ENCODE measurements around the gene KIF5A.
"Not testable (repeated sequence)": the region's sequence is repeated elsewhere in the genome, so short reads cannot be mapped to it uniquely, and the experiment has no call there.

Gene KIF5A

GRCh38 chr12:57617942-57618341 lies 68.1 kb downstream of the KIF5A start:
- H3K9me3 ChIP-seq (ENCODE audit: control extremely low read depth in 1 of 5, control insufficient read depth in 4 of 5, insufficient read depth in 2 of 5, low read depth in 1 of 5, low read length in 4 of 5): no peaks in the 10 kb centered on the region
- H3K27me3 ChIP-seq (replicated peaks in 2 of 5; ENCODE audit: control insufficient read depth in 4 of 5, insufficient read depth in 5 of 5, low read length in 4 of 5): peaks cover 0 to 87% (median 65%) of the 10 kb centered on the region in 5 experiments
- no peaks in the 10 kb centered on the region for H3K36me3 ChIP-seq (ENCODE audit: control insufficient read depth in 4 of 4, insufficient read depth in 4 of 4, low read length in 3 of 4)
- POLR2A ChIA-PET: no interaction called here
- no peak overlapping the region for H3K27ac ChIP-seq (ENCODE audit: insufficient read depth in 1 of 2, low read depth in 1 of 2, low read length in 2 of 2, poor library complexity in 1 of 2, severe bottlenecking in 2 of 2)
- H3K4me1 ChIP-seq (ENCODE audit: control extremely low read depth in 1 of 4, control insufficient read depth in 4 of 4, insufficient read depth in 4 of 4, low read length in 3 of 4): peaks cover 0 to 30% (median 21%) of the 10 kb centered on the region in 4 experiments
- WGBS (ENCODE audit: insufficient coverage): 77% methylated on average over 3 of the region's 11 CpGs
- CTCF ChIA-PET: interaction anchor here (6.7 kb wide), 1 partner anchor 11 kb away, joined by 34 read pairs; no protein-coding TSS in a partner anchor
- no peak for DNase-seq
- no peak overlapping the region for H3K4me3 ChIP-seq (ENCODE audit: control insufficient read depth in 1 of 7, extremely low read depth in 1 of 7, insufficient read depth in 4 of 7, low read depth in 2 of 7, low read length in 6 of 7)

- H3K4me3 ChIP-seq (ENCODE audit: control insufficient read depth in 1 of 7, extremely low read depth in 1 of 7, insufficient read depth in 4 of 7, low read depth in 2 of 7, low read length in 6 of 7); H3K9me3 ChIP-seq (ENCODE audit: control extremely low read depth in 1 of 5, control insufficient read depth in 4 of 5, insufficient read depth in 2 of 5, low read depth in 1 of 5, low read length in 4 of 5); H3K36me3 ChIP-seq (ENCODE audit: control insufficient read depth in 4 of 4, insufficient read depth in 4 of 4, low read length in 3 of 4); POLR2A ChIA-PET; H3K27ac ChIP-seq (ENCODE audit: insufficient read depth in 1 of 2, low read depth in 1 of 2, low read length in 2 of 2, poor library complexity in 1 of 2, severe bottlenecking in 2 of 2); DNase-seq: not testable (repeated sequence)
- 100% methylated on average over 2 of the region's 6 CpGs for WGBS (ENCODE audit: insufficient coverage)
- Histone ChIP-seq H3K27me3 (replicated peaks in 2 of 5; ENCODE audit: control insufficient read depth in 4 of 5, insufficient read depth in 5 of 5, low read length in 4 of 5) (peaks cover 0 to 87% (median 62%) of the 10 kb centered on the region in 5 experiments), H3K4me1 (ENCODE audit: control extremely low read depth in 1 of 4, control insufficient read depth in 4 of 4, insufficient read depth in 4 of 4, low read length in 3 of 4) (peaks cover 0 to 30% (median 21%) of the 10 kb centered on the region in 4 experiments)
- CTCF ChIA-PET: interaction anchor here (4.8 to 8.6 kb wide), 3 partner anchors 11 to 36 kb away, joined by 34 to 121 read pairs (median 35); partner anchors contain the start of gene DTX3
Observed at GRCh38 chr12:57618431-57618830, 68.6 kb downstream of the KIF5A start.

GRCh38 chr12:57618966-57619433 lies 69.2 kb downstream of the KIF5A start:
- peaks cover 0 to 30% (median 21%) of the 10 kb centered on the region in 4 experiments for H3K4me1 ChIP-seq (ENCODE audit: control extremely low read depth in 1 of 4, control insufficient read depth in 4 of 4, insufficient read depth in 4 of 4, low read length in 3 of 4)

GRCh38 chr12:57619434-57620244 lies 69.8 kb downstream of the KIF5A start:
- Histone ChIP-seq H3K9me3 (ENCODE audit: control extremely low read depth in 1 of 5, control insufficient read depth in 4 of 5, insufficient read depth in 2 of 5, low read depth in 1 of 5, low read length in 4 of 5) (no peaks in the 10 kb centered on the region), H3K36me3 (ENCODE audit: control insufficient read depth in 4 of 4, insufficient read depth in 4 of 4, low read length in 3 of 4) (no peaks in the 10 kb centered on the region), H3K4me3 (ENCODE audit: control insufficient read depth in 1 of 7, extremely low read depth in 1 of 7, insufficient read depth in 4 of 7, low read depth in 2 of 7, low read length in 6 of 7) (peak overlapping the region in 3 of 7 experiments; percentile 34 to 57 (median 48)), H3K27me3 (replicated peaks in 2 of 5; ENCODE audit: control insufficient read depth in 4 of 5, insufficient read depth in 5 of 5, low read length in 4 of 5) (peaks cover 0 to 89% (median 57%) of the 10 kb centered on the region in 5 experiments), H3K4me1 (ENCODE audit: control extremely low read depth in 1 of 4, control insufficient read depth in 4 of 4, insufficient read depth in 4 of 4, low read length in 3 of 4) (peaks cover 0 to 27% (median 19%) of the 10 kb centered on the region in 4 experiments), H3K27ac (ENCODE audit: insufficient read depth in 1 of 2, low read depth in 1 of 2, low read length in 2 of 2, poor library complexity in 1 of 2, severe bottlenecking in 2 of 2) (no peak overlapping the region)
- 8% methylated on average over 43 of the region's 46 CpGs for WGBS (ENCODE audit: insufficient coverage)
- peak in 2 of 3 donors; percentile 40 to 48 for DNase-seq
- ChIA-PET CTCF (interaction anchor here (1.2 to 8.6 kb wide), 11 partner anchors 8 to 132 kb away, joined by 3 to 121 read pairs (median 5); partner anchors contain the start of genes ARHGEF25, CDK4, DTX3 and PIP4K2C), POLR2A (interaction anchor here (0.7 kb wide), 1 partner anchor 103 kb away, joined by 4 read pairs; no protein-coding TSS in a partner anchor)

More at GRCh38 chr12:57618966-57619433, 69.2 kb downstream of the KIF5A start:
- Histone ChIP-seq H3K4me3 (ENCODE audit: control insufficient read depth in 1 of 7, extremely low read depth in 1 of 7, insufficient read depth in 4 of 7, low read depth in 2 of 7, low read length in 6 of 7) (peak overlapping the region in 2 of 7 experiments; percentile 48 to 57), H3K27me3 (replicated peaks in 2 of 5; ENCODE audit: control insufficient read depth in 4 of 5, insufficient read depth in 5 of 5, low read length in 4 of 5) (peaks cover 0 to 87% (median 60%) of the 10 kb centered on the region in 5 experiments), H3K27ac (ENCODE audit: insufficient read depth in 1 of 2, low read depth in 1 of 2, low read length in 2 of 2, poor library complexity in 1 of 2, severe bottlenecking in 2 of 2) (no peak overlapping the region), H3K36me3 (ENCODE audit: control insufficient read depth in 4 of 4, insufficient read depth in 4 of 4, low read length in 3 of 4) (no peaks in the 10 kb centered on the region), H3K9me3 (ENCODE audit: control extremely low read depth in 1 of 5, control insufficient read depth in 4 of 5, insufficient read depth in 2 of 5, low read depth in 1 of 5, low read length in 4 of 5) (no peaks in the 10 kb centered on the region)
- ChIA-PET POLR2A (no interaction called here), CTCF (interaction anchor here (1.3 to 8.6 kb wide), 5 partner anchors 9 to 36 kb away, joined by 4 to 121 read pairs (median 10); partner anchors contain the start of genes DTX3 and PIP4K2C)
- no peak for DNase-seq
- WGBS (ENCODE audit: insufficient coverage): 58% methylated on average over 5 of the region's 16 CpGs

GRCh38 chr12:57620245-57620935 lies 70.5 kb downstream of the KIF5A start:
- H3K4me1 ChIP-seq (ENCODE audit: control extremely low read depth in 1 of 4, control insufficient read depth in 4 of 4, insufficient read depth in 4 of 4, low read length in 3 of 4): peaks cover 0 to 26% (median 19%) of the 10 kb centered on the region in 4 experiments
- WGBS (ENCODE audit: insufficient coverage): 15% methylated on average over 13 of the region's 13 CpGs
- CTCF ChIA-PET: interaction anchor here (0.5 to 8.6 kb wide), 19 partner anchors 8 to 461 kb away, joined by 3 to 121 read pairs (median 5); partner anchors contain the start of genes ARHGEF25, CDK4, DTX3 and PIP4K2C
- POLR2A ChIA-PET: interaction anchor here (0.5 to 0.7 kb wide), 3 partner anchors 13 to 213 kb away, joined by 3 to 4 read pairs (median 3); partner anchors contain the start of gene B4GALNT1
- no peaks in the 10 kb centered on the region for H3K9me3 ChIP-seq (ENCODE audit: control extremely low read depth in 1 of 5, control insufficient read depth in 4 of 5, insufficient read depth in 2 of 5, low read depth in 1 of 5, low read length in 4 of 5)
- H3K27me3 ChIP-seq (replicated peaks in 2 of 5; ENCODE audit: control insufficient read depth in 4 of 5, insufficient read depth in 5 of 5, low read length in 4 of 5): peaks cover 0 to 97% (median 51%) of the 10 kb centered on the region in 5 experiments
- no peak overlapping the region for H3K27ac ChIP-seq (ENCODE audit: insufficient read depth in 1 of 2, low read depth in 1 of 2, low read length in 2 of 2, poor library complexity in 1 of 2, severe bottlenecking in 2 of 2)
- H3K4me3 ChIP-seq (ENCODE audit: control insufficient read depth in 1 of 7, extremely low read depth in 1 of 7, insufficient read depth in 4 of 7, low read depth in 2 of 7, low read length in 6 of 7): peak overlapping the region in 3 of 7 experiments; percentile 61 to 68 (median 67)
- H3K36me3 ChIP-seq (ENCODE audit: control insufficient read depth in 4 of 4, insufficient read depth in 4 of 4, low read length in 3 of 4): no peaks in the 10 kb centered on the region
- DNase-seq: peak in 1 of 3 donors; percentile 22

GRCh38 chr12:57620936-57621496 lies 71.2 kb downstream of the KIF5A start:
- no peaks in the 10 kb centered on the region for H3K36me3 ChIP-seq (ENCODE audit: control insufficient read depth in 4 of 4, insufficient read depth in 4 of 4, low read length in 3 of 4)
- no peaks in the 10 kb centered on the region for H3K9me3 ChIP-seq (ENCODE audit: control extremely low read depth in 1 of 5, control insufficient read depth in 4 of 5, insufficient read depth in 2 of 5, low read depth in 1 of 5, low read length in 4 of 5)
- H3K27me3 ChIP-seq (replicated peaks in 2 of 5; ENCODE audit: control insufficient read depth in 4 of 5, insufficient read depth in 5 of 5, low read length in 4 of 5): peaks cover 5 to 98% (median 52%) of the 10 kb centered on the region in 5 experiments
- WGBS (ENCODE audit: insufficient coverage): 1% methylated on average over 37 of the region's 42 CpGs
- H3K4me1 ChIP-seq (ENCODE audit: control extremely low read depth in 1 of 4, control insufficient read depth in 4 of 4, insufficient read depth in 4 of 4, low read length in 3 of 4): peaks cover 0 to 26% (median 19%) of the 10 kb centered on the region in 4 experiments
- H3K4me3 ChIP-seq (ENCODE audit: control insufficient read depth in 1 of 7, extremely low read depth in 1 of 7, insufficient read depth in 4 of 7, low read depth in 2 of 7, low read length in 6 of 7): peak overlapping the region in 5 of 7 experiments; percentile 35 to 68 (median 61)
- CTCF ChIA-PET: interaction anchor here (0.5 to 8.6 kb wide), 18 partner anchors 10 to 462 kb away, joined by 3 to 121 read pairs (median 5); partner anchors contain the start of genes ARHGEF25, CDK4, DTX3 and PIP4K2C
- POLR2A ChIA-PET: interaction anchor here (0.5 to 0.6 kb wide), 2 partner anchors 12 to 214 kb away, joined by 3 read pairs; partner anchors contain the start of gene B4GALNT1
- no peak overlapping the region for H3K27ac ChIP-seq (ENCODE audit: insufficient read depth in 1 of 2, low read depth in 1 of 2, low read length in 2 of 2, poor library complexity in 1 of 2, severe bottlenecking in 2 of 2)
- peak in 1 of 3 donors; percentile 39 for DNase-seq

All from common myeloid progenitor, CD34-positive (primary cell).